Stimulated activated naive CD8-positive, alpha-beta T cell treated with anti-CD3 and anti-CD28 coated beads, Interleukin-15, Interleukin-2, amounts not matched to agents 100 U/mL and 50 U/mL, for 24 hours (primary cell): ENCODE data around the gene RICTOR.

Source experiments
- ATAC-seq: fragments of 150-1000 bp; cut with Tn5 transposase; one replicate; pipeline ENCODE4 v1.10.0; 2021
- DNase-seq: peaks from one replicate; pipeline ENCODE4 v3.0.0; 2021

RICTOR gene, protein sequence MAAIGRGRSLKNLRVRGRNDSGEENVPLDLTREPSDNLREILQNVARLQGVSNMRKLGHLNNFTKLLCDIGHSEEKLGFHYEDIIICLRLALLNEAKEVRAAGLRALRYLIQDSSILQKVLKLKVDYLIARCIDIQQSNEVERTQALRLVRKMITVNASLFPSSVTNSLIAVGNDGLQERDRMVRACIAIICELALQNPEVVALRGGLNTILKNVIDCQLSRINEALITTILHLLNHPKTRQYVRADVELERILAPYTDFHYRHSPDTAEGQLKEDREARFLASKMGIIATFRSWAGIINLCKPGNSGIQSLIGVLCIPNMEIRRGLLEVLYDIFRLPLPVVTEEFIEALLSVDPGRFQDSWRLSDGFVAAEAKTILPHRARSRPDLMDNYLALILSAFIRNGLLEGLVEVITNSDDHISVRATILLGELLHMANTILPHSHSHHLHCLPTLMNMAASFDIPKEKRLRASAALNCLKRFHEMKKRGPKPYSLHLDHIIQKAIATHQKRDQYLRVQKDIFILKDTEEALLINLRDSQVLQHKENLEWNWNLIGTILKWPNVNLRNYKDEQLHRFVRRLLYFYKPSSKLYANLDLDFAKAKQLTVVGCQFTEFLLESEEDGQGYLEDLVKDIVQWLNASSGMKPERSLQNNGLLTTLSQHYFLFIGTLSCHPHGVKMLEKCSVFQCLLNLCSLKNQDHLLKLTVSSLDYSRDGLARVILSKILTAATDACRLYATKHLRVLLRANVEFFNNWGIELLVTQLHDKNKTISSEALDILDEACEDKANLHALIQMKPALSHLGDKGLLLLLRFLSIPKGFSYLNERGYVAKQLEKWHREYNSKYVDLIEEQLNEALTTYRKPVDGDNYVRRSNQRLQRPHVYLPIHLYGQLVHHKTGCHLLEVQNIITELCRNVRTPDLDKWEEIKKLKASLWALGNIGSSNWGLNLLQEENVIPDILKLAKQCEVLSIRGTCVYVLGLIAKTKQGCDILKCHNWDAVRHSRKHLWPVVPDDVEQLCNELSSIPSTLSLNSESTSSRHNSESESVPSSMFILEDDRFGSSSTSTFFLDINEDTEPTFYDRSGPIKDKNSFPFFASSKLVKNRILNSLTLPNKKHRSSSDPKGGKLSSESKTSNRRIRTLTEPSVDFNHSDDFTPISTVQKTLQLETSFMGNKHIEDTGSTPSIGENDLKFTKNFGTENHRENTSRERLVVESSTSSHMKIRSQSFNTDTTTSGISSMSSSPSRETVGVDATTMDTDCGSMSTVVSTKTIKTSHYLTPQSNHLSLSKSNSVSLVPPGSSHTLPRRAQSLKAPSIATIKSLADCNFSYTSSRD (N-terminal part only)

DNA sequence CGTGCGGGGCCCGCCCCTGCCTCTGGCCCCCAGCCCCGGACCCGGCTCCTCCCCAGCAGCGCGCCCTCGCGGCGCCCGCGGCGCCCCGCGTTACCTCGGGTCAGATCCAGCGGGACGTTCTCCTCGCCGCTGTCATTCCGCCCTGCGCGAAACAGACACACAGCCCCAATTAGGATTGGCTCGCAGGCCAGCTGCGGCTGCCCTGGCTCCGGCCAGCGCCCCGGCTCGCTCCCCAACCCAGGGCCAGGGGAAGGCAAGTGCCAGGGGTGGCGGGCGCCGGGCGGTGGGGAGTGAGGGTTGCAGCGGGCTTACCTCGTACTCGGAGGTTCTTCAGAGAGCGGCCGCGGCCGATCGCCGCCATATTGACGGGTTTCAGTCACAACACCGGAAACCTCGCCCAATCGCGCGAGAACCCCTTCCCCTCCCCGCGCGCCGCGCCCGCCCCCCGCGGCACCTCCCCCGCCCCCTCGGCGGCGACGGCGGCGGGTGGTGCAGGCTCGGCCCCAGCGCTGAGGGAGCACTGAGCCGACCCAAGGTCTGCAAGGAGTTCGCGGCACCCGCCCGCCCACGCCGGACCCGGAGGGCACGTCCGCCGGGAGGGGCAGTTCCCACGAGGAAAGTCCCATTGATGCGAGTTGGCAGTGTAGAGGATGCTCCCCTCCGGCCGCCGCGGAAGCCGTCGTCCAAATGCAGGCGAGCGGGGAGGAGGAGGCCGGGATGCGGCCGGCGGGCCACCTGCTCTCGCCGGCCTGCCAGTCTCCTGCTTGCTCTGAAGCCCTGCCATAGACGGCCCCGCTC is at the start of gene RICTOR:
TSS of gene RICTOR (minus strand) at position 383 of the 798 bp plus-strand sequence. CDS start at position 361, 22 bp downstream.
- ATAC-seq (peak; percentile 93), DNase-seq (peak; percentile 94)

DNA sequence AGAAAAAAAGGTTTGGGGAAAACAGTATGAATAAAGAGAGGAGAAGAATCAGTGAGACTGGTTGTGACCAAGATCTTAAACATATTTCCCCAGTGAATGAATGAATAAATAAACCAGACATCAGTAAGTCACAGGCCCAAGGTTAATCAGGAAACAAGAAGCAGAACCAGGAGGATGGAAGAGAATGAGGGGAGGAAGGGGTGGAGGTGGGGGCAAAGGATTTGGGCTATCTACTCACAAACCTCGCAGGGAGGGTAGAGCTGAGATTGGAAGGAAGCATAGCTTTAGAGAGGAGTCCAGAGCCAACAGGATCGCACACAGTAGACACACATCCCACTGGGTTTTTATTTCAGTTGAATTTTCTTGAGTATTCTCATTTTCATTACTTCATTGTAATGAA is 47.7 kb upstream of the RICTOR start:
- ATAC-seq: no peak

GRCh38 chr5:39121315-39121714 is 47.1 kb upstream of the RICTOR start:
- DNase-seq (no peak), ATAC-seq (no peak)

More for the DNA sequence above, 47.7 kb upstream of the RICTOR start:
- no peak for DNase-seq

DNA sequence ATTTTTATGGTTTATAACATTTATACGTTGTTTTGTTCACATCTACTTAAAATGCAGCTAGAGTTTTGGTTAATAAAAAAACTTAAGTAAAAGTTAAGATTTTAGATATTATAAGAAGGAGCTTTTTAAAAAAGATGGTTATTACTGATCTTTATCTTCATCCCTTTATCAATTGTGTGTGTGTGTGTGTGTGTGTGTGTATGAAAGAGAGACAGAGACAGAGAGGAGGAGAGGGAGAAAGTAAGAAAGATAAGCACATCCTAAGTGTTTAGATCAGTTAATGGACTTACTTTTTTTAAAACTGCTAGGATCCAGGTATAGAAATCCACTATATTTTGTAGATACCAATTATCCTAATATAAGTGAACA is 45.8 kb upstream of the RICTOR start:
- DNase-seq: no peak
- no peak for ATAC-seq

GRCh38 chr5:39119404-39120051 is 45.3 kb upstream of the RICTOR start:
- ATAC-seq (no peak), DNase-seq (no peak)

DNA sequence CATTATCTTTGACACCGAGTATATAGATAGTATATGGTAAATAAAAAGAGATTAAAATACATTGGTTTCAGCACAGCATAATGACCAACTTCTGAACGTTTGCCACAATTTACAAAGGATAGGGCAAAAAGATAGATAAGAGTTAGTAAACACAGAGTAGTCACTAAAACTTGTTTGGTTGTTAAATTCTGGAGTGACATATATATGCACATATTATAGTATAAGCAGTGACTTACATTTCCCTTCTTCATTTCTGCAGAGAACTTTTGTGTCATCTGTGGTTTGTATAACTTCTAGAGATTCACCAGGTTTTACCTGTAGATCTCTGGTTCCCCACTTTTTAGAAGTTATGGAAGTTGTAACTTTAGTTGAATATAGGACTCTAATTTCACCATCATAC is 44.4 kb upstream of the RICTOR start:
- ATAC-seq (no peak), DNase-seq (no peak)

DNA sequence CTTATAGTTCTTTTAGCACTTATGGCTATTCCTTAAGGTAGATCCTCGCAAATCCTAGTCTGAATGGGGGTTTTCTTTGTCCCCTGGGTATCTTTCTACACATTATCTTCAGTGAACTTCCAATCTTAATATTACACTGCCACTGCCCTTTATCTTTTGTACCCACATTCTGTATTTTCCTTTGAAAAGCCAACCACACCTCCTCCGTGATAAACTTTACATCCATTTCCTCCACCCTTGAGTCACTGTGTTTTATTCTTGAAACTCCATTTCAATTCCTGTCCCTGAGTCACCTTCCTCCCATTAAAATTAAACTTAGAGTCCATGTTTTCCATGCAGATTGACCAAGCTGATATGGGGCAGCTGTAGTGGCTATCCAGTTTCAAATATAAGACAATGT is 43.2 kb upstream of the RICTOR start:
- DNase-seq (no peak), ATAC-seq (no peak)

DNA sequence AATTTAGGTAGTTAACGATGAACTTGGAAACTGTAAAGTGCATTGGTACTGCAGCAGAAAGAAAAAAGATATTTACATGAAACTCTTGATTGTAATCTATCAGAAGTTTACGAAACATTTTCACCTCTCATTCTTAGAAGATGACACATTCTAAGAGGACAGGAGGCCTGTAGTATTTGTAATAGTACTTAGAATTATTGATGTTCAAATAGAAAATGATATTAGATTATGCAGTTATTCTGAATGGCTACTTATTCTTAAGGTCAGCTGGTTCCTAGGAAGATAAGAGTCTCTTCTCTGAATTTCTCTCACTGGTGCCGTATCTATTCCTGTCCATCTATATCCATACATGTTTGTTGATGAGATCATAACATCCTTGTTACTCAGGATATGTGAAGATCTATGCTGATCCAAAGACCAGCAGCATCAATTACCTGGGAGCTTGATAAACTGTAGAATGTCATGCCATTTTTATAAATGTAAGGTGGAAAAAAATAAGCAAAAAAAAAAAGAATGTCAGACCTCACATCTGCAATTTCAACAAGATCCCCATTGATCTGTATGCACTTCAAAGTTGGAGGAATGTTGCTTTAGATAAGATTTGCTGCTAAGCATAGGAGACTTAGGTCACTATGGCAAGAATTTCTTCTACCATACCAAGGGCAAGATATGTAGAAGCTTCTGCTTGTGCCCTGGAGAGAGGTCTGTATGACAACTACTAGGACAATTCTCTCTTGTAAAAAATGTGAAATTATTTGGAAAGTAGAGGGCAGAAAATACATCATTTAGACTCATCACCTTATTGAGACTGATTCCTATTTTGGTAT is 42.4 kb upstream of the RICTOR start:
- DNase-seq: no peak
- ATAC-seq: no peak

- no peak for ATAC-seq
- no peak for DNase-seq
These were observed 41.6 kb upstream of the RICTOR start for GRCh38 chr5:39115644-39116343.

- DNase-seq: no peak
- ATAC-seq: no peak
These were observed 40.0 kb upstream of the RICTOR start for GRCh38 chr5:39114155-39114554.

GRCh38 chr5:39113354-39113953 is 39.3 kb upstream of the RICTOR start:
- ATAC-seq: no peak
- DNase-seq: no peak

GRCh38 chr5:39109606-39110005 is 35.4 kb upstream of the RICTOR start:
- ATAC-seq (no peak), DNase-seq (no peak)

- no peak for ATAC-seq
- DNase-seq: no peak
These were observed 34.8 kb upstream of the RICTOR start for GRCh38 chr5:39108987-39109386.

DNA sequence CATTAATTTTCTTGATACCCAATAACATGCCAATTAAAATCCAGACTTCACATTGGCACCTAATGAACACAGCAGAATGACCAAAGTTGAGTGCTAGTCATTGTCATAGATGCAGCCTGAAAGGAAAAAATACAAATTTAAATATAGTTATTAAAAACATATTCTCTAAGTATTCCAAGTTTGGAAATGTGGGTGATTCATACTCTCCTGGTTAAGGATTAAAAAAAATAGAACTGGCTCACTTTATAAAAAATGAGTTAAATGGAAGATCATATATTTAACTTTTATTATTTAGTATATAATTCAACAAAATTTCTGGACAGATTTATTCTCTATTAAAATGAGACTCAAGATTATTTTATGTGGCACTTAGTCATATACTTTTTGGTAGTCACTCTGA is 33.2 kb upstream of the RICTOR start:
- DNase-seq: no peak
- ATAC-seq: no peak

- ATAC-seq (no peak), DNase-seq (no peak)
These were observed 32.1 kb upstream of the RICTOR start for GRCh38 chr5:39106322-39106721.

DNA sequence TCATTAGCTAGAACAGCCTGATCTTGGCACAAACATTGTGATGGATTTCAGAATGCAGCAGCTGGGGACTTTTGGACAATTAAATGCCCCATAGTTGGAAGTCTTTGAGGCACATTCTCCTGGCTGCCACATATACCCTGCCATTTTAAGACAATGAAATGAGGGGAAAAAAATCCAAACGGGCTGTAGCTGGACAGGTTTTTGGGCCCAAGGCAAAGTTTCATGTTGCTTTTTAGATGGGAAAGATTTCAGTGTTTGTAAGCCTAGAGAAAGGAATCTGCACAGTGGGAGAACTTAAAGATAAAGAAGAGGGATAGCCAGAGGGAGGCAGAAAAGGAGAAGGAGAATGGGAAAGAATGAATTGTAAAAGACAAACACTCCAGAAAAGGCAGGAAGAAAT is 30.0 kb upstream of the RICTOR start:
- ATAC-seq: no peak
- DNase-seq: no peak

- ATAC-seq (no peak), DNase-seq (no peak)
These were observed 28.5 kb upstream of the RICTOR start for GRCh38 chr5:39102684-39103155.

- DNase-seq (no peak), ATAC-seq (no peak)
These were observed 26.7 kb upstream of the RICTOR start for GRCh38 chr5:39100851-39101396.
